ENCODE measurements around the gene SLC45A2. TPM values are rescaled to one million over a fixed set of nuclear protein-coding genes. Genes with fewer than 3 reads are reported as not detected.

SLC45A2 gene
- total RNA-seq, 3 donors from 2014 or later (not counting 1 experiment from before 2014, with no cell fraction given) = not detected

DNA sequence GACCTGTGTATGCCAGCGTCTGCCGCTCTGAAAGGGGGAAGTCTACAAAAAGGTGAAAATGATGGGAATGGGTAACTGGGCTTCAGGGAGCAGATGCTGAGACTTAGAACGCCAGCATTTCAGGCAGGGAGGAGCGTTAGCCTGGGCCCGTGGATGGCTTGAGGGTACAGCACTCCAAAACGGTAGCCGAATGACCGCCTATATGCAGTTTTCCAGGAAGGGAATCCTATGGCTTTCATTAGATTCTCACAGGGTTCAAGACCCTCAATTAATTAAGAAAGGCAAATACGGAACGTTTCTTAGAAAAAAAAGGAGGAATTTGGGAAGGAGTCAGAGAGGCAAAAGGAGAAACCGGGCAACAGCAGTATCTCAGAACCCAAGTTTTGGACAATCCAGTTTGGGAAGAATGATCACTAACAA is 22.7 kb upstream of the SLC45A2 start:
- Mint-ChIP-seq H3K4me3 (peak overlapping the region; percentile 84), H3K27me3 (ENCODE audit: low read depth in 2 of 2) (no peaks in the 10 kb centered on the region), H3K4me1 (peaks cover 30 to 34% of the 10 kb centered on the region in 2 donors), H3K27ac (peak overlapping the region; percentile 80 to 84), H3K9me3 (no peaks in the 10 kb centered on the region), H3K36me3 (peaks cover 7% of the 10 kb centered on the region)
- Histone ChIP-seq H3K9me3 (ENCODE audit: control insufficient read depth, insufficient read depth, low read length) (no peaks in the 10 kb centered on the region), H3K4me3 (ENCODE audit: low read length) (peak overlapping the region; percentile 85), H3K4me1 (ENCODE audit: control insufficient read depth, insufficient read depth, low read length) (peaks cover 9% of the 10 kb centered on the region), H3K27ac (ENCODE audit: low read length) (peak overlapping the region; percentile 91), H3K27me3 (ENCODE audit: control insufficient read depth, insufficient read depth, low read length) (no peaks in the 10 kb centered on the region), H3K36me3 (ENCODE audit: control insufficient read depth, insufficient read depth, low read length) (peaks cover 21% of the 10 kb centered on the region)
- intact Hi-C loops (cut with micrococcal nuclease) = loop anchor here (5.0 kb wide), 1 partner anchor 910 kb away; the partner anchor contains the start of genes BRIX1 and RAD1
- TF ChIP-seq, protein P1, sequence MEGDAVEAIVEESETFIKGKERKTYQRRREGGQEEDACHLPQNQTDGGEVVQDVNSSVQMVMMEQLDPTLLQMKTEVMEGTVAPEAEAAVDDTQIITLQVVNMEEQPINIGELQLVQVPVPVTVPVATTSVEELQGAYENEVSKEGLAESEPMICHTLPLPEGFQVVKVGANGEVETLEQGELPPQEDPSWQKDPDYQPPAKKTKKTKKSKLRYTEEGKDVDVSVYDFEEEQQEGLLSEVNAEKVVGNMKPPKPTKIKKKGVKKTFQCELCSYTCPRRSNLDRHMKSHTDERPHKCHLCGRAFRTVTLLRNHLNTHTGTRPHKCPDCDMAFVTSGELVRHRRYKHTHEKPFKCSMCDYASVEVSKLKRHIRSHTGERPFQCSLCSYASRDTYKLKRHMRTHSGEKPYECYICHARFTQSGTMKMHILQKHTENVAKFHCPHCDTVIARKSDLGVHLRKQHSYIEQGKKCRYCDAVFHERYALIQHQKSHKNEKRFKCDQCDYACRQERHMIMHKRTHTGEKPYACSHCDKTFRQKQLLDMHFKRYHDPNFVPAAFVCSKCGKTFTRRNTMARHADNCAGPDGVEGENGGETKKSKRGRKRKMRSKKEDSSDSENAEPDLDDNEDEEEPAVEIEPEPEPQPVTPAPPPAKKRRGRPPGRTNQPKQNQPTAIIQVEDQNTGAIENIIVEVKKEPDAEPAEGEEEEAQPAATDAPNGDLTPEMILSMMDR (IDR thresholded peaks at IDR 0.05) = no peak
- ATAC-seq (no peak), DNase-seq (no peak)
- 10% methylated on average over 11 of the region's 11 CpGs for WGBS (ENCODE audit: insufficient coverage)

DNA sequence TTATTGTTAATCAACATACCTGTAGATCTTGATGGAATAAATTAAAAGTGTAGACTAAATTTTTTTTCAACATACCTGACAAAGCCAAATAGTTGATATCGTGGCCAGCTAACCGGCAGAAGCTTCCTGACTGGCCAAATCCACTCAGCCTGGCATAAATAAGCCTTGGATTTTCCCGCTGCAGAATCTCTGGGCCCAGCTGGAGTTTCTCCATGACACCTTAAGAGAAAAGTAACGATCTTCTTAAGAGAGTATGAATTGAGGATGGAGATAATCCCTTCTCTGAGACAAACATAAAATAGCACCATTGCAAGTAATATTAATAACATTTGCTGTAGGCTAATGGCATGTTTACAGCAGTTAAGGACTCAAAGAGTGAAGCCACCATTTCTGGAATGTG is 21.2 kb upstream of the SLC45A2 start:
- Histone ChIP-seq H3K27me3 (ENCODE audit: control insufficient read depth, insufficient read depth, low read length) (no peaks in the 10 kb centered on the region), H3K27ac (ENCODE audit: low read length) (no peak overlapping the region), H3K36me3 (ENCODE audit: control insufficient read depth, insufficient read depth, low read length) (peaks cover 21% of the 10 kb centered on the region), H3K4me1 (ENCODE audit: control insufficient read depth, insufficient read depth, low read length) (peaks cover 9% of the 10 kb centered on the region), H3K4me3 (ENCODE audit: low read length) (no peak overlapping the region), H3K9me3 (ENCODE audit: control insufficient read depth, insufficient read depth, low read length) (no peaks in the 10 kb centered on the region)
- peaks cover 30 to 34% of the 10 kb centered on the region in 2 donors for H3K4me1 Mint-ChIP-seq
- intact Hi-C loops (cut with micrococcal nuclease) = loop anchor here (5.0 kb wide), 1 partner anchor 912 kb away; the partner anchor contains the start of genes BRIX1 and RAD1
- TF ChIP-seq, protein P1 (IDR thresholded peaks at IDR 0.05) = no peak
- H3K4me3 Mint-ChIP-seq = no peak overlapping the region
- peaks cover 7% of the 10 kb centered on the region for H3K36me3 Mint-ChIP-seq
- ATAC-seq (no peak), DNase-seq (no peak)
- no peaks in the 10 kb centered on the region for H3K27me3 Mint-ChIP-seq (ENCODE audit: low read depth in 2 of 2)
- H3K27ac Mint-ChIP-seq = peak overlapping the region in 1 of 2 donors; percentile 84
- H3K9me3 Mint-ChIP-seq = no peaks in the 10 kb centered on the region
- 100% methylated on average over 3 of the region's 4 CpGs for WGBS (ENCODE audit: insufficient coverage)

DNA sequence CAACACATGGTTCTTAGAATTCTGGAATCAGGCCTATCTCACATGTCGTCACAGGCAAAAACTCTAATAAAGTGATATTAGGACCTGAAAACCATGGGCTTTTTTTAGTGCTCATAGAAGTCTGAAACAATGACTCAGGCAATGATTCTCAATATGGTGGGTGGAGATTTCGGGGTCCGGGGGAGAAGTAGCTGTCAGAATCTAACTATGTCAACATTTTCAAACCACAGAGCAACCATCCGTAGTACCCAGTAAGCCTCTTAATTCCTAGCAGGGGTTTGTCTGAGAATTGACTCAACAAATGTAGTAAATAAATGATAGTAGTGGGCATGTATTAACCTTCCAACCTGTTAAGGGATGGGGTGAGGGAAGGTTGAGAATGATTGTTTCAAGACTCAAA is 20.7 kb upstream of the SLC45A2 start:
- peaks cover 21% of the 10 kb centered on the region for H3K36me3 ChIP-seq (ENCODE audit: control insufficient read depth, insufficient read depth, low read length)
- Mint-ChIP-seq H3K9me3 (no peaks in the 10 kb centered on the region), H3K27ac (no peak overlapping the region), H3K4me1 (peaks cover 30 to 34% of the 10 kb centered on the region in 2 donors), H3K27me3 (ENCODE audit: low read depth in 2 of 2) (no peaks in the 10 kb centered on the region), H3K36me3 (peaks cover 8% of the 10 kb centered on the region), H3K4me3 (no peak overlapping the region)
- WGBS (ENCODE audit: insufficient coverage) = 100% methylated on average over 1 of the region's 4 CpGs
- ATAC-seq (no peak), DNase-seq (no peak)
- no peaks in the 10 kb centered on the region for H3K9me3 ChIP-seq (ENCODE audit: control insufficient read depth, insufficient read depth, low read length)
- TF ChIP-seq, protein P1 (IDR thresholded peaks at IDR 0.05) = no peak
- H3K4me3 ChIP-seq (ENCODE audit: low read length) = no peak overlapping the region
- peaks cover 9% of the 10 kb centered on the region for H3K4me1 ChIP-seq (ENCODE audit: control insufficient read depth, insufficient read depth, low read length)
- intact Hi-C loops (cut with micrococcal nuclease) = loop anchor here (5.0 kb wide), 1 partner anchor 912 kb away; the partner anchor contains the start of genes BRIX1 and RAD1
- H3K27me3 ChIP-seq (ENCODE audit: control insufficient read depth, insufficient read depth, low read length) = no peaks in the 10 kb centered on the region
- no peak overlapping the region for H3K27ac ChIP-seq (ENCODE audit: low read length)

- 95% methylated on average over 4 of the region's 4 CpGs for WGBS (ENCODE audit: insufficient coverage)
- intact Hi-C loops (cut with micrococcal nuclease) = no loop called here
Measured at GRCh38 chr5:34003941-34004340, 19.4 kb upstream of the SLC45A2 start.

More at GRCh38 chr5:34003941-34004340, 19.4 kb upstream of the SLC45A2 start:
- Histone ChIP-seq H3K9me3 (ENCODE audit: control insufficient read depth, insufficient read depth, low read length) (no peaks in the 10 kb centered on the region), H3K27me3 (ENCODE audit: control insufficient read depth, insufficient read depth, low read length) (no peaks in the 10 kb centered on the region), H3K4me3 (ENCODE audit: low read length) (no peak overlapping the region), H3K36me3 (ENCODE audit: control insufficient read depth, insufficient read depth, low read length) (peaks cover 23% of the 10 kb centered on the region), H3K27ac (ENCODE audit: low read length) (no peak overlapping the region), H3K4me1 (ENCODE audit: control insufficient read depth, insufficient read depth, low read length) (peaks cover 9% of the 10 kb centered on the region)
- H3K4me1 Mint-ChIP-seq = peaks cover 24% of the 10 kb centered on the region in 2 donors
- H3K9me3 Mint-ChIP-seq = no peaks in the 10 kb centered on the region
- H3K4me3 Mint-ChIP-seq = no peak overlapping the region
- H3K27ac Mint-ChIP-seq = no peak overlapping the region
- peaks cover 12% of the 10 kb centered on the region for H3K36me3 Mint-ChIP-seq
- ATAC-seq = no peak
- no peaks in the 10 kb centered on the region for H3K27me3 Mint-ChIP-seq (ENCODE audit: low read depth in 2 of 2)
- DNase-seq = no peak
- TF ChIP-seq, protein P1 (IDR thresholded peaks at IDR 0.05) = no peak

Measured in natural killer cell (primary cell).